Glomerular visceral epithelial cell (primary cell): ENCODE data around the gene MAP1LC3B2.

ENCODE experiments used
- DNase-seq: peaks from one replicate; pipeline ENCODE4 v3.0.0-alpha.2; 2016; ENCODE audit errors: extremely low spot score

The MAP1LC3B2 gene

DNA sequence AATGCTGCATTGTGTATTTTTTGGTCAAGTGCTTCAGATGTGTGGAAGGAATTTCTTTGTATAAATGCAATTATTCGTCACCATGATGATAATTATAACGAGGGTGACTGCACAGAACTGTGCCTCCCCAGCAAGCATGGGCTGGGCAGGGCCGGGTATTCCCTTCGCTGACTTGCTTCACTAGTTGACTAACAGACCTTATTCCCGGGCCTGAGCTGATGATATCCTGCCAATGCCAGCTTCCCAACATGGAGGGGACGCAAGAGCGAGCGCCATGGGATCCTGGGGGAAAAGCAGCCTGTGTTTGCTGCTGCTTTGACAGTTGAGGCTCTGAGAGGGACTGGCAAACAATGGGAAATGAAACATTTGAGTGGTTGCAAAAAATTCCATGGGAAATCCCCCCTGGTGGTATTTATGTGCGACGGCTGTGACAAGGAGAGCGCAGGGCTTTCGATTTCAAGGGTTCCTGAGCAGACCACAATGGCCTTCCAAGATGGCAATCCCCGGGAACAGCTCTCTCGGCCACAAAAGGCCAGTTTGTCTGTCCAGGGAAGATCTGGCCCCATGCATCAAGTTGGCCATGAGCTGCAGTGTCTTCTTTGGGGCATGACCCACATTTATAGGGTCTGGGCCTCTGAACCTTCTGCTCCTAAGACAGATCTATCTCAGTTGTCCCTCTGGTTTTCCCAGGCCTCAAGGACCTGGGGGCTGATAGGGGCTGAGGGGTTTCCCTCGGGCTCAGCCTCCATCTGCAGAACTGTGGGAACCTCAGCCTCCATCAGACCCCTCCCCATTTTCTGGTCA lies 21.9 kb upstream of the MAP1LC3B2 start:
- peak; percentile 78 for DNase-seq

- DNase-seq, result no peak
These were observed 21.0 kb upstream of the MAP1LC3B2 start for GRCh38 chr12:116538076-116538591.

- no peak for DNase-seq
These were observed 20.4 kb upstream of the MAP1LC3B2 start for GRCh38 chr12:116538682-116539305.

DNA sequence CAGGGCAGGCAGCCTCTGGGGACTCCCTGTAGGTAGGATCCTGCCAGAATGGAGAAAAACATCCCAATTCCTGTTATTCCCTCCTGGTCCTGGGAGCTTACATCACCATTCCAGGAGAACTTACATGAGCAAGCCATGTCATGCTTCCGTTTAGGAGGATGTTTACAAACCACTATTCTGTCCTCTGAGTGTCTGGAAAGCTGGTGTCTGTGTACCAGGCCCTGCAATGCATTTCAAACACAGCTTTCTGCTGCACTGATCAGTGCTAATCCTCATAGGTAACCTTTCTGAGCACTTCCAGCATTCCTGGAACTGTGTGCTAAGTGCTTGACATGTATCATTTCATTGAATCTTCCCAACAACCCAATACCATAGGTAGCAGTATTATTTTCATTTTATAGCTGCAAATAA lies 19.8 kb upstream of the MAP1LC3B2 start:
- DNase-seq, result peak; percentile 29

DNA sequence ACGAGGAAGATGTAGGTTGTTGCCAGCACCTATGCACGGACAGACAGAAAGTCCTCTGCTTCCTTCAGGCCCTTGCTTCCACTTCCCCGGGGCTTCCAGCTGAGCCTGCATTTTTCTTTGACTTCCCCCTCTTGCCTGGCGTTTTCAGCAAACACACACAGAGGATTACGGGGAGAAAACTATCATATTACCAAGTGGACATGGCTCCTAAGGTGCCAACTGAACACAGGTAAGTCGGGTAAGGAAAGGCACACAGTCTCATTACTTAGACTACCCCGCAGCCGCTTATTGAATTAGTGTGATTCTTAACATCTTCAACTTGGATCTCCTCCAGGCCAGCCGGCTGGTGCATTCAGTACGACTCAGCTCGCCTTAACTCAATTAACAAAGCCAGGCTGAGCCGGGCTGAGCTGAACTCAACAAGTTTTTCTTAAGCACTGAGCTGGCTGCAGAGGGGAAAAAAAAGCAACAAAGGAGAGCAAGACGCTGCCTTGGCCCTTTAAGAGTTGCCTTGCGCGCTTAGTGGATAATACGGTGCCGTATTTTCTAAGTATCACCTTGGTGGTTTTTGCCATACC lies 19.2 kb upstream of the MAP1LC3B2 start:
- DNase-seq, result peak; percentile 35

- DNase-seq, result no peak
These were observed 18.5 kb upstream of the MAP1LC3B2 start for GRCh38 chr12:116540622-116541152.

DNA sequence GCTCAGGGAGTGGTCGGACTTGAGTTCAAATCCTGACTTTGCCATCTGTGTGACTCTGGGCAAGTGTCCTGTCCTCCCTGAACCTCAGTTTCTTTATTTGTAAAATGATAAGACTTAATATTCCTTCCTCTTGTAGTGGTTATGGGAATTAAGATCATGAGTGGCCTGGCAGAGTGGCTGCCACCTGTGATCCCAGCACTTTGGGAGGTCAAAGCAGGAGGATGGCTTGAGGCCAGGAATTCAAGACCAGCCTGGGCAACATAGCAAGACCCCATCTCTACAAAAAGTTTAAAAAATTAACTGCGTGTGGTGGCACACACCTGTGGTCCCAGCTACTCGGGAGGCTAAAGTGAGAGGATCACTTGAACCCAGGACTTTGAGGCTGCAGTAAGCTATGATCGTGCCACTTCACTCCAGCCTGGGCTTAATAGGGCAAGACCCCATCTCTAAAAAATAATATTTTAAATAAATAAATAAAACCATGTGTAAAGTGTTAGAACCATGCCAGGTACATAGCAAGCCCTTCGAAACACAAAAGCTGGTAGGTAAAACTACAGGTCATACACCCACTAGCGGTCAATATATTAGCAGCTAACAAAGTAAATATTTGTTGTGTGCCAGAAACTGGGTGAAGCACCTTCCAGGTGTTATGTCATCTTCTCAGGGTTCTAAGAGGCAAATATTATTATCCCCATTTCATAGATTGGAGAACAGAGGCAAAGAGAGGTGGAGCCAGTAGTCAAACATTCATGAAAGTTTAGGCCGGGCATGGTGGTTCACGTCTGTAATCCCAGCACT lies 17.4 kb upstream of the MAP1LC3B2 start:
- no peak for DNase-seq

- DNase-seq, result peak; percentile 37
These were observed 16.7 kb upstream of the MAP1LC3B2 start for GRCh38 chr12:116542345-116542956.

- no peak for DNase-seq
These were observed 14.5 kb upstream of the MAP1LC3B2 start for GRCh38 chr12:116544656-116545055.

- DNase-seq, result no peak
These were observed 14.0 kb upstream of the MAP1LC3B2 start for GRCh38 chr12:116545144-116545543.

- DNase-seq, result no peak
These were observed 13.2 kb upstream of the MAP1LC3B2 start for GRCh38 chr12:116545936-116546335.

DNA sequence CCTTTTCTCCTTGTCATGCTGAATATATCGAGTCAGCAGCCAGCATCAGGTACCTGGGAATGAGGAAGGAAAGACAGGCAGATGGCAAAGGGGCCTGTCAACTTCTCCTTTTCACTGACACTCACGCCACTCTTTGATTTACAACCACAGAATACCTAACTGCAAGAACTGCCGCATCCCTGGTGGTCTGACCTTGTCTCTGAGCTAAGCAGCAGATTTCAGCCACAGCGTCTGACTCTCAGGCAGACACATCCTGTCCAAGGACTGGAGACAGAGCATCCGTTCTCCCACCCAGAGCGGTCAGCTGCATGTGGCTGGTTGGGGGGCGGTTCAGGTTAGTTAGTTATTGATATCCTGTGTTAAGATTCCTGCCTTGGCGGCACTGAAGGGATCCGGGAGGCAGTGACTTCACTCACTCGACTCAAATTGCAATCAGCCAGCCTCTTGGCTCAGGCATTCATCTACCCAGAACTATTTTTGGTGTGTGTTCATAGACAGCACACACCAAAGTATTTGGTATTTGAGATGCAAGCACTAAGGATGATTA lies 11.2 kb upstream of the MAP1LC3B2 start:
- peak; percentile 94 for DNase-seq

GRCh38 chr12:116549993-116550392 lies 9.2 kb upstream of the MAP1LC3B2 start:
- DNase-seq, result no peak

GRCh38 chr12:116551151-116551550 lies 8.0 kb upstream of the MAP1LC3B2 start:
- no peak for DNase-seq

GRCh38 chr12:116551619-116551951 lies 7.6 kb upstream of the MAP1LC3B2 start:
- DNase-seq, result no peak

DNA sequence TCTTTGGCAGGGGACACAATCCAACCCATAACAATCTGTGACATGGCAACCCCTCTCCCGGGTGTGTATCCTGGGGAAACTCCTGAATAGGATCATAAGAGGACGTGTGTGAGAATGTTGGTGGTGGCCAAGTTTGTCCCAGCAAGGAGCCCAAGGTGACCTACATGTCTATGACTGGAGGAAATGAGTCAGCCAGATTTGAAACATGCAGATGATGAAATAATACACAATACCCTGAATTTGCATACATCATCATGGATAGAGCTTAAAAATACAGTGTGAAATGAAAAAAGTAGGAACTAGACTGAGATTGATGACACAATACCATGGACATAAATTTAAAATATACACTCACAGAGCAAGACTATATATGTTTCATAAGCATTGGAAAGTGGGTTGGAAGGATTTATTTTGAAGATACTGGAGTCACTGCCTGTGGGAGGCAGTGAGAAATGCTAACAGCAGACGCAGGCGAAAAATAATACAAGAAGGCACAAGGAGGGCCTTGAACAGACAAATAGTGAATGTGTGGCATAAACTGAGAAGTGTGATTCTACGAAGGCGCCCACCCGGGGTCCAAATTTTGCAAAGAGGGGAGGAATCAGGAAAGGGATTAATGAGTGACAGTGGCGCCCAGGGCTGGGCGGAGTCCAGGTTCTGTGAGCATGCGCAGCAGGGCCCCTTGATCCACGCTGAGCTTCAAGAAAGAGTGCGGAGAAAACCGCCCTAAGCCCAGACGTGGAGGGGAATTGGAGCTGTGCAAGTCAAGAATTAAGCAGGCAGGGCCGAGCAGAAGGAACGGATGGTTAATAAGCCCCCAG lies 7.0 kb upstream of the MAP1LC3B2 start:
- DNase-seq, result no peak

- no peak for DNase-seq
These were observed 6.3 kb upstream of the MAP1LC3B2 start for GRCh38 chr12:116552773-116553373.

DNA sequence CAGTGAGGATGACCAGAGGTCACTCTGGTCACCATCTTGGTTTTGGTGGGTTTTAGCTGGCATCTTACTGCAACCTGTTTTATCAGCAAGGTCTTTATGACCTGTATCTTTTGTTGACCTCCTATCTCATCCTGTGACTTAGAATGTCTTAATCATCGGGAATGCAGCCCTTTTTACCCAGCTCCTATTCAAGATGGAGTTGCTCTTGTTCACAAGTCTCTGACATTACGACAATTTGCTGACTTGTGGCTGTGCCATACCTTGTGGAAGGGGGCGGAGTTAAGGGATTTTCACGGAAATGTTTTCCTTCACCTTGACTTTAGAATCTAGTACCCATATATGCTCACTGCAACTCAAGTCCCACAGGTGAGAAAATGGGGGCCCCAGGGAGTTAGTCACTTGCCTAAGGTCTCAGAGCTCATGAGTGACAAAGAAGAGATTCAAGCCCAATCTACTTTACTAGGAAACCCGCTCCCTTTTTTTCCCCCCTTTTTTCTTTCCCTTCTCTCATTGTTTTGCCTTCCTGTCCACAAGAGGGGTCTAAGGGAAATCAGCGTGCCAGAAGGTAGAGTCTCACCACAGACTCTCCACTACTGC lies 2.7 kb upstream of the MAP1LC3B2 start:
- no peak for DNase-seq

GRCh38 chr12:116556964-116557698 lies 2.0 kb upstream of the MAP1LC3B2 start:
- peak; percentile 54 for DNase-seq
